ENCODE measurements around the gene KIAA1614.

KIAA1614 gene

DNA sequence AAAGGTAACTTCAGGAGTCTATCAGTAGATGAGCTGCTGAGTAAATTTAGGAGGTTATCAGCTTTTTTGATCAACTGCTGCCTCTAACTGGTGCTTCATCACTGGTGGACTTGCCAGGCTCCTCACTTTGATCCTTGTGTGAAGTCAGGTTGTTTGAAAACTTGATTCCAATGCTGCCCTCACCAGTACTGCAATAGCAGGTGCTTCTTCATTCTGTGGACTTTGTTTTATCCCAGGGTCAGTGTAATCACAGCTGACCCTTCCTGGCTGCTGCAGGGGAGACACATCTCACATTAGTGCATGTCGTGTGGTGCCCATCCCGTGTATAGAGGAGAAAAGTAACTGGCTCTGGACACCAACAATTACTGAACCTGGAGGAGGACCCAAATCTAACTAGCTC, 20.0 kb upstream of the KIAA1614 start:
- Histone ChIP-seq H3K27ac (ENCODE audit: low read length) (no peak overlapping the region), H3K27me3 (ENCODE audit: control insufficient read depth in 1 of 2, insufficient read depth in 2 of 2, low read length in 2 of 2) (no peaks in the 10 kb centered on the region), H3K36me3 (ENCODE audit: control insufficient read depth in 2 of 2, insufficient read depth in 2 of 2, low read length in 2 of 2) (no peaks in the 10 kb centered on the region), H3K9me3 (ENCODE audit: control insufficient read depth in 2 of 2, low read length in 2 of 2) (no peaks in the 10 kb centered on the region), H3K4me1 (ENCODE audit: control insufficient read depth, insufficient read depth, low read length) (no peaks in the 10 kb centered on the region), H3K9ac (ENCODE audit: low read length in 2 of 2) (no peak overlapping the region), H3K4me3 (ENCODE audit: low read length in 2 of 2) (no peak overlapping the region)

DNA sequence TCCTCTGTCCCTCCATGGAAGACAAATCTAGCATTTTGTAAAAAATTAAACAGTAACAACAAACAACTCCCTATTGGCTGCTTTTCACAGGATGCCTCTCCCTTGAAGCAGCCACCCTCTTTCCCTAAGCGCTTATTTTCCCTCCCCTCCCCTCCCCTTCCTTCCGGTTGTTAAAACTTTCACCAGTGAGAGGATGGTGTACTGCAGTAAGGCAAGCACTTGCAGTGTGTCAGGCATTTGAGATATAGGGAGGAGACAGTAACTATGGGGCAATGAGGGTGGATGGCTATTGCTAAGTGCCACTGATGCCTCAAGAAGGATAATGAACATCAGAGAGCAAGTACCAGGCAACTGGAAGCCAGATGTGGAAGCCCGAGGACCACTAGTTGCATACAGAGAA, 19.1 kb upstream of the KIAA1614 start:
- no peaks in the 10 kb centered on the region for H3K9me3 ChIP-seq (ENCODE audit: control insufficient read depth in 2 of 2, low read length in 2 of 2)
- H3K4me3 ChIP-seq (ENCODE audit: low read length in 2 of 2): no peak overlapping the region
- no peak overlapping the region for H3K9ac ChIP-seq (ENCODE audit: low read length in 2 of 2)
- H3K4me1 ChIP-seq (ENCODE audit: control insufficient read depth, insufficient read depth, low read length): no peaks in the 10 kb centered on the region
- H3K36me3 ChIP-seq (ENCODE audit: control insufficient read depth in 2 of 2, insufficient read depth in 2 of 2, low read length in 2 of 2): no peaks in the 10 kb centered on the region
- H3K27ac ChIP-seq (ENCODE audit: low read length): no peak overlapping the region
- H3K27me3 ChIP-seq (ENCODE audit: control insufficient read depth in 1 of 2, insufficient read depth in 2 of 2, low read length in 2 of 2): no peaks in the 10 kb centered on the region

DNA sequence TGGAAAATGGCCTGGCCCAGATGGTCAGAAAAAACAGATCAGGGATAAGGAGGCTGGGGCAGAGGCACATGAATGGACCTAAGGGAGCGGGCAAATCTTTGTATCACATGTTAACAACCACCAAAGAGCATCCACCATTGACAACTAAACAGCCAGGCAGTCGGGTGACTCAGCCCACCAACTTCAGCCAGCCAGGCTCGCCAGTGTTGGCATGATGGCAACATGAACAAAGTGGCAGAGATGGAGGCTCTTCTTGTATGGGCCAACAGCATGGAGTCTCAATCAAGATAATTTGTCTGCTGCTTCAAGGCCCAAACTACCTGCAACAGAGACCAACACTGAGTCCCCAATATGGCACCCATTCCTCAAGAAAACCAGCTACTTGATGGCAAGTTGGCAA, 16.5 kb upstream of the KIAA1614 start:
- H3K27ac ChIP-seq (ENCODE audit: low read length): no peak overlapping the region
- no peaks in the 10 kb centered on the region for H3K4me1 ChIP-seq (ENCODE audit: control insufficient read depth, insufficient read depth, low read length)
- H3K9me3 ChIP-seq (ENCODE audit: control insufficient read depth in 2 of 2, low read length in 2 of 2): no peaks in the 10 kb centered on the region
- no peaks in the 10 kb centered on the region for H3K36me3 ChIP-seq (ENCODE audit: control insufficient read depth in 2 of 2, insufficient read depth in 2 of 2, low read length in 2 of 2)
- no peak overlapping the region for H3K9ac ChIP-seq (ENCODE audit: low read length in 2 of 2)
- no peak overlapping the region for H3K4me3 ChIP-seq (ENCODE audit: low read length in 2 of 2)
- H3K27me3 ChIP-seq (ENCODE audit: control insufficient read depth in 1 of 2, insufficient read depth in 2 of 2, low read length in 2 of 2): peaks cover 0 to 6% of the 10 kb centered on the region in 2 donors

DNA sequence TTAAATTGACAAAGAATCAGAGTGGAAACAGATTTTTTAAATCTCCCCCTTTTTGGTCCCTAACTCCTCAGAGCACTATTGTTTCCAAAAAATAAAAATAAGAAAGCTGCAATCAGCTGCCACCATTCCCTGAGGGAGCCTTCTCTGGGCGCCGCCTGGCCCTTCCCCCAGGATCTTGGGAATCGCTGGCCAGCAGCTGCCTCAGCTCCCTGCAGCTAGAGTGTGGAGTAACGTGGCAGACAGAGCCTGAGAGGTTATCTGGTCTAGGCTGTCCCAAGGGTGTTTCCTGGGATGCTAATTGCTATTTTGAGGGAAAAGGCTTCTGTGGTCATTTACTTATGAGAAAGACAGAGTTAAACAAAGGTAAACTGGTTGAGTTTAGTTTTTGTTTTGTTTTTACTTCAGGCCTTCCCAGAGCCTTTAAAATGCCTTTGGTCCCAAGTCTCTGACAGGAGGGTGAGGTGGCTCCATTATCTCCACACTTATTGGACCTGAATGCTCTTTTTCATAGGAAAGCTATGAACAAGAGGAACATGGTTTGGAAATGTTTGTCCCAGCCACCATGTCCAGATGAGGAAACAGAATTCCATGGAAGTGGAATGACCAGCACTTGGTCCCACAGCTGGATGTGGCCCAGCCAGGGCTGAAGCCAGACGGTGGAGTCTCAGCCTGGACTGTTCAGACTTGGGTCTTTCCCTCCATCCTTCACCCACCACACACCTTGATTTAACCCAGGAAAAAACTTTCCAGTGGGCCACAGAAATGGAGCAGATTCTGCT, 14.1 kb upstream of the KIAA1614 start:
- H3K27me3 ChIP-seq (ENCODE audit: control insufficient read depth in 1 of 2, insufficient read depth in 2 of 2, low read length in 2 of 2): peaks cover 0 to 10% of the 10 kb centered on the region in 2 donors
- H3K9ac ChIP-seq (ENCODE audit: low read length in 2 of 2): no peak overlapping the region
- H3K4me3 ChIP-seq (ENCODE audit: low read length in 2 of 2): no peak overlapping the region
- no peaks in the 10 kb centered on the region for H3K36me3 ChIP-seq (ENCODE audit: control insufficient read depth in 2 of 2, insufficient read depth in 2 of 2, low read length in 2 of 2)
- no peaks in the 10 kb centered on the region for H3K4me1 ChIP-seq (ENCODE audit: control insufficient read depth, insufficient read depth, low read length)
- H3K27ac ChIP-seq (ENCODE audit: low read length): no peak overlapping the region
- H3K9me3 ChIP-seq (ENCODE audit: control insufficient read depth in 2 of 2, low read length in 2 of 2): no peaks in the 10 kb centered on the region

DNA sequence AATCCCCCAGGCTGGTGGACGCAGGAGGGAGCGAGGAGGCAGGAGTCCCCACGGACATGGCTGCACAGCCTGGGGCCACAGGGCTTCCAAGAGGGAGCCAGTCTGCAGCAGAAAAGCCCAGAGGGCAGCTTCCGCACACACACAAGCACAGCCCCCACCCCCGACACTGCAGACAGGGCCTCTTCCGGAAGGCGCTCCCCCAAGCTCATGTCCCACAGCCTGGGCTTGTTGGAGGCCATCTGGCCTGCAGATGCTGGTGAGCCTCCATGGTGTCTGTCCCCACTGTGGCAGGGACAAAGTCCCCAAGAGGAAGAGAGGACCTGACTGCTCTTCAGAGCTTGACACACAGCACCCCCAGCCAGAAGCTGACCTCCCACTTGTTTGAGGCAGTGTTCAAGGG, 13.4 kb upstream of the KIAA1614 start:
- Histone ChIP-seq H3K4me1 (ENCODE audit: control insufficient read depth, insufficient read depth, low read length) (no peaks in the 10 kb centered on the region), H3K27ac (ENCODE audit: low read length) (no peak overlapping the region), H3K36me3 (ENCODE audit: control insufficient read depth in 2 of 2, insufficient read depth in 2 of 2, low read length in 2 of 2) (no peaks in the 10 kb centered on the region), H3K9ac (ENCODE audit: low read length in 2 of 2) (no peak overlapping the region), H3K9me3 (ENCODE audit: control insufficient read depth in 2 of 2, low read length in 2 of 2) (no peaks in the 10 kb centered on the region), H3K27me3 (ENCODE audit: control insufficient read depth in 1 of 2, insufficient read depth in 2 of 2, low read length in 2 of 2) (peaks cover 0 to 10% of the 10 kb centered on the region in 2 donors), H3K4me3 (ENCODE audit: low read length in 2 of 2) (no peak overlapping the region)

DNA sequence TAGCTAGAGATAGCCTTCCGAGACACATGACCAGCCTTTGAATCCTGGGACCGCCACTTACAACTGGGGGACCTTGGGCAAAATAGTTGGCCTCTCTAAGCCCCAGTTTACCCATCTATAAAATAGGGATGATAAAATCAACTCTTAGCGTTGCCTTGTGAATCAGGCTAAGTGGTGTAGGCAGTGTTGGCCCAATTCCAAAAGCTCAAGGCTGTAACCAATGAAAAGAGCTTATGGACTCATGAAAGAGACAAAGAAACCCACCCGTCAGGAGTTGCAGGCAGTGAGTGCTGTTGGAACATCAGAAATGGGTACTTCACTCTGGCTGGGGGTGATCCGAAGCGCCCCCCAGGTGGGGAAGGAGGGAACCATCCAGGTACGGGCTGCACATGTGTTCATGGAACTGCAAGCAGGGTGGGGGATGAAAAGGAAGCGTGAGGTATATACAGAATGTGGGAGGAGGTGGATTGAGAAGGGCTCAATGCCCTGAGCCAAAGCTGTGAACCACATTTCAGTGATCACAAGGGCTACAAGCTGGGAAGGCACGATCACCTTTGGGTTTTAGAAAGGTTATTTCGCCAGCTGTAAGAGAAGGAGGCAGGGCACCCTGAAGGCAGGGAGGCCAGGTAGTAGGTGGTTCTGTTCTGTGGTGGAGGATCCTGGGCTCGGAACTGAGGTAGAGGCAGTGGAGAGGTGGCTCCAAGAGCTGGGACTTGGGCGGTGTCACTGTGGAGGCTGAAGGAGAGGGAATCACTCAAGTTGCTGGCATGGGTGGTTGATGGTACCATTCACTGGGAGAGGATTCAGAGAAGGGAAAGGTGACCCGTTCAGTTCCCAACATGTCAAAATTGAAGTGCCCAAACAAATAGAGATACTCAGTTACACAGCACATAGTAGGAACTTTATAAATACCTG, 11.4 kb upstream of the KIAA1614 start:
- H3K27me3 ChIP-seq (ENCODE audit: control insufficient read depth in 1 of 2, insufficient read depth in 2 of 2, low read length in 2 of 2): peaks cover 0 to 10% of the 10 kb centered on the region in 2 donors
- no peak overlapping the region for H3K9ac ChIP-seq (ENCODE audit: low read length in 2 of 2)
- H3K4me1 ChIP-seq (ENCODE audit: control insufficient read depth, insufficient read depth, low read length): no peaks in the 10 kb centered on the region
- no peak overlapping the region for H3K4me3 ChIP-seq (ENCODE audit: low read length in 2 of 2)
- H3K9me3 ChIP-seq (ENCODE audit: control insufficient read depth in 2 of 2, low read length in 2 of 2): no peaks in the 10 kb centered on the region
- H3K36me3 ChIP-seq (ENCODE audit: control insufficient read depth in 2 of 2, insufficient read depth in 2 of 2, low read length in 2 of 2): no peaks in the 10 kb centered on the region
- H3K27ac ChIP-seq (ENCODE audit: low read length): no peak overlapping the region

DNA sequence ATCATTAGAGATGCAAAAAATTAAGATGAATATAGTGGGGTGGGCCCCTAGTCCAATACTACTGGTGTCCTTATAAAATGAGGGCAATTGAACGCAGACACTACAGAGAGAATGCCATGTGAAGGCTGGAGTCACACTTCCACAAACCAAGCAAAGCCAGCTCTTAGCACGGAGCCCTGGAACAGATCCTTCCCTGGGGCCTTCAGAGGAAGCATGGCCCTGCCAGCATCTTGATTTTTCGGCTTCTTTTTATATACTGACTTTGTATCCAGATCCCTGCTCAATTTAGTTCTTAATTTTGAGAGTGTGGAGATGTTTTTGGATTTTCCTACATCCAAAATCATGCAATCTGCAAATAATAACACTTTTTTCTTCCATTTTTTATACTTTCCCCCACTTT, 10.2 kb upstream of the KIAA1614 start:
- Histone ChIP-seq H3K9ac (ENCODE audit: low read length in 2 of 2) (no peak overlapping the region), H3K9me3 (ENCODE audit: control insufficient read depth in 2 of 2, low read length in 2 of 2) (no peaks in the 10 kb centered on the region), H3K4me1 (ENCODE audit: control insufficient read depth, insufficient read depth, low read length) (no peaks in the 10 kb centered on the region), H3K27ac (ENCODE audit: low read length) (no peak overlapping the region), H3K4me3 (ENCODE audit: low read length in 2 of 2) (no peak overlapping the region), H3K36me3 (ENCODE audit: control insufficient read depth in 2 of 2, insufficient read depth in 2 of 2, low read length in 2 of 2) (no peaks in the 10 kb centered on the region), H3K27me3 (ENCODE audit: control insufficient read depth in 1 of 2, insufficient read depth in 2 of 2, low read length in 2 of 2) (peaks cover 0 to 10% of the 10 kb centered on the region in 2 donors)

DNA sequence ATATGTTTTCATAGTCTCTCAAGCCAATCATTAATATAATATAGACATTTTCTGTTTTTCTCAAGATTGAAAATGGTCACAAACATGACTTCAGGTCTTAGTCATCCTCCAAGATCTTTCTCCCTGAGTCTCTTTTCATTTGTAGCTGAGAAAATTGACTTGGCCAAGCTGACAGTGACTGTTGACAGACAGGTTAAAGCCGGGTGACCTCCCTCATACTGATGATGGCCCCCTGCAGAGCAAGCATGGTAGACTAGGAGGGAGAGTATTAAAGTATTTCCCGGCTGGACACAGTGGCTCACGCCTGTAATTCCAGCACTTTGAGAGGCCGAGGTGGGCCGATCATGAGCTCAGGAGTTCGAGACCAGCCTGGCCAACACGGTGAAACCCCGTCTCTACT, 6.8 kb upstream of the KIAA1614 start:
- H3K4me1 ChIP-seq (ENCODE audit: control insufficient read depth, insufficient read depth, low read length): peaks cover 7% of the 10 kb centered on the region

DNA sequence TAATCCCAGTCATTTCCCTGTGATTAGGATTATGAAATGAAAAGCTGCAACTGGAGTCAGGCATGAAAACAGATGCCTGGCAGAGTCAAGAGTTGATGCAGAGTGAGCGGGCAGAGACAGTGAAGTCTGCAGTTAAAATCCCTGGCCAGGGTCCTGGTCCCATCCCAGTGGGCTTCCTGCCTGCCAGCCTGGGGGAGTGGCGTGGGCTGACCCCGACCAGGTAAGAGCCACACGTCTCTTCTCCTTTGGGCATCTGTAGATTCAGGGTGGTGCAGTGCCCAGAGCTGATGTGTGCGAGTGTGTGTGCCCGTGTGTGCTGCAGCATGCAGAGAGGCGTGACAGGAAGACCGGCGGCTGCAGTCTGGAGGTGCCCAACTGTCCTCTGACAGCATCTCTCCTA, 6.2 kb upstream of the KIAA1614 start:
- peaks cover 12% of the 10 kb centered on the region for H3K4me1 ChIP-seq (ENCODE audit: control insufficient read depth, insufficient read depth, low read length)
- no peak overlapping the region for H3K9ac ChIP-seq (ENCODE audit: low read length in 2 of 2)
- H3K27ac ChIP-seq (ENCODE audit: low read length): no peak overlapping the region
- no peaks in the 10 kb centered on the region for H3K9me3 ChIP-seq (ENCODE audit: control insufficient read depth in 2 of 2, low read length in 2 of 2)
- H3K27me3 ChIP-seq (ENCODE audit: control insufficient read depth in 1 of 2, insufficient read depth in 2 of 2, low read length in 2 of 2): peaks cover 0 to 4% of the 10 kb centered on the region in 2 donors
- H3K4me3 ChIP-seq (ENCODE audit: low read length in 2 of 2): no peak overlapping the region
- no peaks in the 10 kb centered on the region for H3K36me3 ChIP-seq (ENCODE audit: control insufficient read depth in 2 of 2, insufficient read depth in 2 of 2, low read length in 2 of 2)

More for the DNA sequence above, 6.8 kb upstream of the KIAA1614 start:
- Histone ChIP-seq H3K27ac (ENCODE audit: low read length) (no peak overlapping the region), H3K36me3 (ENCODE audit: control insufficient read depth in 2 of 2, insufficient read depth in 2 of 2, low read length in 2 of 2) (no peaks in the 10 kb centered on the region), H3K27me3 (ENCODE audit: control insufficient read depth in 1 of 2, insufficient read depth in 2 of 2, low read length in 2 of 2) (peaks cover 0 to 4% of the 10 kb centered on the region in 2 donors), H3K4me3 (ENCODE audit: low read length in 2 of 2) (no peak overlapping the region), H3K9me3 (ENCODE audit: control insufficient read depth in 2 of 2, low read length in 2 of 2) (no peaks in the 10 kb centered on the region), H3K9ac (ENCODE audit: low read length in 2 of 2) (no peak overlapping the region)

DNA sequence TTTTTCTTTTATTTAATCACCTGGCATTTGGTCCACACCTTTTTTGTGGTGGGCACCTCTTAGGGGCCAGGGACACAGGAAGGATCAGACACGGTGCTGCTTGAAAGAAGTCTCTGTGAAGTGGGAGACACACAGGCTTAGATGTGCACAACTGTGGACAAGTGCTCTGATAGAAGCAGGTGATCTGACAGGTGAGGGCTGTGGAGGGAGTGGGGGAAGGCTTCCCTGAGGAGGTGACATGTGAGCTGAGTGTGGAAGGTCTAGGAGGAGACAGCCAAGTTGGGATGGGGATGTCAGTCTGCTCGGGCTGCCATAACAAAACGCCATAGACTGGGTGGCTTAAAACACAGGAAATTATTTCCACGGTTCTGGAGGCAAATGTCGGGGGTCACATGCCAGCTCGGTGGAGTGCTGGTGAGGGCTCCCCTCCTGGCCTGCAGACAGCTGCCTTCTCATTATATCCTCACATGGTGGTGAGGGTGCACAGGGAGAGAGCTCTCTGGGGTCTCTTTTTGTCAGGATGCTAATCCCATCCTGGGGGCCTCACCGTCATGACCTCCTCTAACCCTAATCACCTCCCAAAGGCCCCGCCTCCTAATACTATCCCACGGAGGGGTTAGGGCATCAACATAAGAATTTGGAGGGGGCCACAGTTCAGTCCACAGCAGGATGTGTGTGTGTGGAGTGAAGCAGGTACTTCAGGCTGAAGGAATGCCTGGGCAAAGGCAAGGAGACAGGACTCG, 5.2 kb upstream of the KIAA1614 start:
- no peak overlapping the region for H3K27ac ChIP-seq (ENCODE audit: low read length)
- peaks cover 15% of the 10 kb centered on the region for H3K4me1 ChIP-seq (ENCODE audit: control insufficient read depth, insufficient read depth, low read length)
- no peaks in the 10 kb centered on the region for H3K36me3 ChIP-seq (ENCODE audit: control insufficient read depth in 2 of 2, insufficient read depth in 2 of 2, low read length in 2 of 2)
- no peaks in the 10 kb centered on the region for H3K27me3 ChIP-seq (ENCODE audit: control insufficient read depth in 1 of 2, insufficient read depth in 2 of 2, low read length in 2 of 2)
- no peak overlapping the region for H3K4me3 ChIP-seq (ENCODE audit: low read length in 2 of 2)
- no peaks in the 10 kb centered on the region for H3K9me3 ChIP-seq (ENCODE audit: control insufficient read depth in 2 of 2, low read length in 2 of 2)
- H3K9ac ChIP-seq (ENCODE audit: low read length in 2 of 2): no peak overlapping the region
